Stimulated activated effector memory CD8-positive, alpha-beta T cell treated with anti-CD3 and anti-CD28 coated beads, Interleukin-12 subunit alpha, Interleukin-12 subunit beta, amount 100 ng/mL, for 72 hours (primary cell): ENCODE data around the gene NXN.
"Not testable (repeated sequence)": the region's sequence is repeated elsewhere in the genome, so short reads cannot be mapped to it uniquely, and the experiment has no call there.

Source experiments
- ATAC-seq: fragments of 150-1000 bp; cut with Tn5 transposase; 2 replicates; pipeline ENCODE4 v1.10.0; 2021
- DNase-seq, 2 donors: peaks; one replicate each; pipeline ENCODE4 v3.0.0; 2021 to 2022; ENCODE audit warnings: low spot score in 2 of 2
- H3K27ac Mint-ChIP-seq: one replicate; pipeline ENCODE4 v1.8.0; 2022; ENCODE audit warnings: mild to moderate bottlenecking, mixed read lengths
- H3K36me3 Mint-ChIP-seq: one replicate; pipeline ENCODE4 v1.8.0; 2022; ENCODE audit warnings: mild to moderate bottlenecking, mixed read lengths
- H3K4me1 Mint-ChIP-seq: one replicate; pipeline ENCODE4 v1.8.0; 2022; ENCODE audit warnings: mixed read lengths
- H3K4me3 Mint-ChIP-seq: one replicate; pipeline ENCODE4 v1.8.0; 2022; ENCODE audit warnings: mild to moderate bottlenecking, mixed read lengths
- H3K9me3 Mint-ChIP-seq: one replicate; pipeline ENCODE4 v1.8.0; 2022; ENCODE audit warnings: mixed read lengths

The NXN gene

GRCh38 chr17:751269-752001 is 228.1 kb downstream of the NXN start:
- Mint-ChIP-seq H3K9me3 (no peaks in the 10 kb centered on the region), H3K27ac (peak overlapping the region; percentile 96), H3K4me3 (peak overlapping the region; percentile 96), H3K36me3 (peaks cover 47% of the 10 kb centered on the region), H3K4me1 (peaks cover 44% of the 10 kb centered on the region)
- peak in 1 of 2 donors; percentile 33 for DNase-seq
- peak; percentile 64 for ATAC-seq

GRCh38 chr17:750431-751037 is 229.0 kb downstream of the NXN start:
- Mint-ChIP-seq H3K9me3 (no peaks in the 10 kb centered on the region), H3K4me1 (peaks cover 44% of the 10 kb centered on the region), H3K4me3 (peak overlapping the region; percentile 96), H3K36me3 (peaks cover 51% of the 10 kb centered on the region), H3K27ac (peak overlapping the region; percentile 96)
- ATAC-seq (no peak), DNase-seq (no peak)

- ATAC-seq, H3K27ac Mint-ChIP-seq, H3K9me3 Mint-ChIP-seq, DNase-seq: not testable (repeated sequence)
- peaks cover 44% of the 10 kb centered on the region for H3K4me1 Mint-ChIP-seq
- peaks cover 63% of the 10 kb centered on the region for H3K36me3 Mint-ChIP-seq
- H3K4me3 Mint-ChIP-seq = peak overlapping the region; percentile 96
Measured at GRCh38 chr17:749359-749758, 230.2 kb downstream of the NXN start.
